Chondrocyte (in vitro differentiated cells): ENCODE data around the gene EFCAB14. TPM values are rescaled to one million over a fixed set of nuclear protein-coding genes. Genes with fewer than 3 reads are reported as not detected.
A peak's percentile ranks its signal among the peaks of the same experiment; 100 is the strongest.

Experiments
- DNase-seq: peaks from one replicate; pipeline ENCODE4 v3.0.0; 2021; ENCODE audit warnings: mixed read lengths, low spot score
- H3K27ac Mint-ChIP-seq: one replicate; pipeline ENCODE4 v1.8.0; 2021; ENCODE audit warnings: mild to moderate bottlenecking, moderate library complexity, mixed read lengths; ENCODE audit not compliant: unreplicated experiment
- H3K27me3 Mint-ChIP-seq: 2 replicates; pipeline ENCODE4 v1.8.0; 2021; ENCODE audit warnings: low read depth, mixed read lengths
- H3K36me3 Mint-ChIP-seq: 2 replicates; pipeline ENCODE4 v1.8.0; 2021; ENCODE audit warnings: low read depth, mixed read lengths
- H3K4me1 Mint-ChIP-seq: 2 replicates; pipeline ENCODE4 v1.8.0; 2021; ENCODE audit warnings: low read depth, mild to moderate bottlenecking, mixed read lengths
- H3K4me3 Mint-ChIP-seq: one replicate; pipeline ENCODE4 v1.8.0; 2021; ENCODE audit warnings: mild to moderate bottlenecking, moderate library complexity, mixed read lengths; ENCODE audit not compliant: unreplicated experiment
- H3K9me3 Mint-ChIP-seq: 2 replicates; pipeline ENCODE4 v1.8.0; 2021; ENCODE audit warnings: low read depth, mixed read lengths
- total RNA-seq: library from RNA; stranded (reverse); gene quantifications from 3 replicates; pipeline ENCODE4 v1.2.1, GENCODE V29; 2021
- TF ChIP-seq, protein P1 (sequence below): fragments of 200-600 bp; sonication (generic); IDR thresholded peaks from 2 replicates; pipeline ENCODE4 v1.5.0; 2021; ENCODE audit warnings: antibody characterized with exemption, mild to moderate bottlenecking, moderate library complexity

Gene EFCAB14
- total RNA-seq, 1 donor from 2014 or later, result 52.2 TPM

DNA sequence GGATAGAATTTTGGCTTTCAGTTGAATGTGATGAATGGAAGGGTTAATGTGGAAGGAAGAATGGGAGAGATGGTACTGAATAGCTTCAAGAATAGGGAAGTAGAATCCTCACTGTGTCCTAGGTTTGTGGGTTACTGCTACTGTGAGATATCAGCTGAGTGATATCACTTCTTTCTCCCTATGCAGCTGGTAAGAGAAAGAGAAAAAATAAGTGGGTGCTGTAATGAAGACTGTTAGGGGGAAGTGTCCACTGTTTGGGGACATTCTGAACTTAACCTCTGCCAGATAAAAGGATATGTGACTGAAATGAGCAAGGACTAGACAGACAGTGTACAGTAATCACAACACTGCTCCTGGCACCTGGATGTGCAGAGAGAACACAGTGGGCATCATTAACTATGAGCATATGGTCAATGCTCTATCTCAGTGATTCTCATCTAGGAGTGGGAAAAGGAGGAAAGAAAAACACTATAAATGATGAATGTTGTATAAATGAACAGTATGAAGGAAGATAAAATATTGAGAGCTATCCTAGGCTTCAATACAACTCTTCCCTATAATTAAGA is 76.7 kb downstream of the EFCAB14 start:
- no peaks in the 10 kb centered on the region for H3K9me3 Mint-ChIP-seq
- no peaks in the 10 kb centered on the region for H3K27me3 Mint-ChIP-seq
- H3K4me3 Mint-ChIP-seq, result no peak overlapping the region
- TF ChIP-seq, protein P1, sequence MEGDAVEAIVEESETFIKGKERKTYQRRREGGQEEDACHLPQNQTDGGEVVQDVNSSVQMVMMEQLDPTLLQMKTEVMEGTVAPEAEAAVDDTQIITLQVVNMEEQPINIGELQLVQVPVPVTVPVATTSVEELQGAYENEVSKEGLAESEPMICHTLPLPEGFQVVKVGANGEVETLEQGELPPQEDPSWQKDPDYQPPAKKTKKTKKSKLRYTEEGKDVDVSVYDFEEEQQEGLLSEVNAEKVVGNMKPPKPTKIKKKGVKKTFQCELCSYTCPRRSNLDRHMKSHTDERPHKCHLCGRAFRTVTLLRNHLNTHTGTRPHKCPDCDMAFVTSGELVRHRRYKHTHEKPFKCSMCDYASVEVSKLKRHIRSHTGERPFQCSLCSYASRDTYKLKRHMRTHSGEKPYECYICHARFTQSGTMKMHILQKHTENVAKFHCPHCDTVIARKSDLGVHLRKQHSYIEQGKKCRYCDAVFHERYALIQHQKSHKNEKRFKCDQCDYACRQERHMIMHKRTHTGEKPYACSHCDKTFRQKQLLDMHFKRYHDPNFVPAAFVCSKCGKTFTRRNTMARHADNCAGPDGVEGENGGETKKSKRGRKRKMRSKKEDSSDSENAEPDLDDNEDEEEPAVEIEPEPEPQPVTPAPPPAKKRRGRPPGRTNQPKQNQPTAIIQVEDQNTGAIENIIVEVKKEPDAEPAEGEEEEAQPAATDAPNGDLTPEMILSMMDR, result no peak
- H3K27ac Mint-ChIP-seq, result no peak overlapping the region
- peaks cover 16% of the 10 kb centered on the region for H3K36me3 Mint-ChIP-seq
- no peak for DNase-seq
- peaks cover 32% of the 10 kb centered on the region for H3K4me1 Mint-ChIP-seq

DNA sequence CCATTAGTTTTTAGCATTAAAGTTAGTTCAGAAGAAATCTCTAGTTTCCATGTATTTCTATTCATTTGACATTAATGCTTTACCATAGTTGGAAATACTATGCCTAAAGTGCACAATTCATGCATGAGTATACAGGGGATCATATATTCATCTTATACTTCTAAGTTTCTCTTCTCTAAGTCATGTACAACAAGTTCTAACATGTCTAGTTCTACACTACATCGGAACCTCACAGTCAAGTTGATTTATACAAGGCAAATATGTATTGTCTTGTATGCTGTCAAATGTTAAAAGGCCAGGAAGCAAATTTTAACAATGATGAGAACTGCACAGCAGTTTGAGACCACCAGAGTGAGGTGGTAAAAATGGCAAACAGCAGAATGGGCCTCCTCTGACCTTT is 79.4 kb downstream of the EFCAB14 start:
- H3K27me3 Mint-ChIP-seq, result no peaks in the 10 kb centered on the region
- no peaks in the 10 kb centered on the region for H3K9me3 Mint-ChIP-seq
- no peak overlapping the region for H3K4me3 Mint-ChIP-seq
- peaks cover 27% of the 10 kb centered on the region for H3K36me3 Mint-ChIP-seq
- DNase-seq, result no peak
- TF ChIP-seq, protein P1, result no peak
- H3K4me1 Mint-ChIP-seq, result peaks cover 32% of the 10 kb centered on the region
- no peak overlapping the region for H3K27ac Mint-ChIP-seq

DNA sequence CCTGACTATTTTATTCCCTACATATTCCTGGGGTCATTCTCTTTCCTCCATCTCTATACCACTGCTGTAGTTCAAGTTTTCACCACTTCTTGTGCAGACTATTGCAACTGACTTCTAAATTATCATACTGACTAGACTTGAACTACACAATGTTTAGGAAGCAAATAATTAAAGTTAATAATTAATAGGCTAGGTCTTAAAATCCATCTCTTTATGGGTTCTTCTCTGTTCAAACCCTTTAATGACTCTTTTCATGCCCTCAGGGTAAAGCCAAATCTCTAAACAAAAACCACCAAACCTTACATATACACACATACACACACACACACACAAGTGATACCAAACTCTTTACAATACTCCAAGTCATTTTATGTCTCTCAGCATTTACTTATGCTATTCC is 80.0 kb downstream of the EFCAB14 start:
- Mint-ChIP-seq H3K4me3 (no peak overlapping the region), H3K36me3 (peaks cover 31% of the 10 kb centered on the region), H3K27me3 (no peaks in the 10 kb centered on the region), H3K4me1 (peaks cover 29% of the 10 kb centered on the region), H3K27ac (no peak overlapping the region), H3K9me3 (no peaks in the 10 kb centered on the region)
- TF ChIP-seq, protein P1, result no peak
- no peak for DNase-seq

DNA sequence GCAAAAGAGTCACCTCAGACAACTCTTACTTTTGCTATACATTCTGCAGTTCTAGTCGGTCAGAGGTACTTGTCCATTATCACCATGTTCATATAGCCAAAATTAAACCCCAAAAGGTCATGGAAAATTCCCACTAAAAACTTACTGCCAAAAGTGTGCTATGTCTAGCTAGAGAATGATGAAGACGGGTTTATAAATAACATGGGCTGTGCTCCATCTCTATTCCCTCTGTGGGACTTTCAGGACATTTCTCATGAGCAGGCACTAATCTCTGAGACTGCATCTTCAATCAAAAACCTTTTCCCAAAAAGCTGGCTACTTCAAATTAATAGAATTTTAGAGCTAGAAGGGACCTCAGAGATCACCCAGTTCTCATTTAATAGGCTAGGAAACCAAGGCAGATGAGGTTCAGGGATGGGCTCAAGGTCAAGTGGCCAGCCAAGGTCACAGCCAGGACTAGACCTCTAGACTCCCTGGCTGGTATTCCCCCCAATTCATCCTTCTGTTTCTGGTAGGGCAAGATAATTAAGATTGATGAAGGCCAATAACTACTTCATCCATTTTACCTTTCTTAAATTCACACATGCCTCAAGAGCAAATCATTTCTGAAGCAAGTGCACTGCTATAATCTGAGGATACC is 81.3 kb downstream of the EFCAB14 start:
- H3K9me3 Mint-ChIP-seq, result no peaks in the 10 kb centered on the region
- H3K36me3 Mint-ChIP-seq, result peaks cover 36% of the 10 kb centered on the region
- TF ChIP-seq, protein P1, result no peak
- H3K4me1 Mint-ChIP-seq, result peaks cover 16% of the 10 kb centered on the region
- DNase-seq, result no peak
- H3K4me3 Mint-ChIP-seq, result no peak overlapping the region
- H3K27me3 Mint-ChIP-seq, result no peaks in the 10 kb centered on the region
- H3K27ac Mint-ChIP-seq, result peak overlapping the region; percentile 24

DNA sequence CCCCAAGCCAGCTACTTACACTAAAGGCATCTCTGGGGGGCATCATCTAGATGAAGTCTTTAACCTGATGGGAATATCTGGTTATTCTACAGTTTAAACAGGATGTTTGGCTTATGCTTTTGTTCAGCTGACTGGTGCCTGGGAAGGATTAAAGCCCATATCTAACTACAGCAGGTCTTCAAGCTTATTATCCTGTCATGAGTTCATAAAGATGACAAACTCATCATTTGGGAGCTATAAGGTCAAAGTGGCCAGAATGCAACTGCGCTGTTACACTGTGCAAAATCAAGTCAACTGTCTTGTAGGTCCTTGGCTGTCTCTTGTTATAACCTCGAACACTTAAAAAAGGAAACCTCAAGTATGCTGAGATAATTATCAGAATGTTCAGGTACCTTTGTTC is 83.7 kb downstream of the EFCAB14 start:
- TF ChIP-seq, protein P1, result no peak
- no peak overlapping the region for H3K27ac Mint-ChIP-seq
- no peak overlapping the region for H3K4me3 Mint-ChIP-seq
- peaks cover 31% of the 10 kb centered on the region for H3K36me3 Mint-ChIP-seq
- DNase-seq, result no peak
- no peaks in the 10 kb centered on the region for H3K27me3 Mint-ChIP-seq
- H3K4me1 Mint-ChIP-seq, result peaks cover 16% of the 10 kb centered on the region
- H3K9me3 Mint-ChIP-seq, result no peaks in the 10 kb centered on the region
